IMR-90 (cell line): ENCODE data around the gene CTBP1. TPM values are rescaled to one million over a fixed set of nuclear protein-coding genes. Genes with fewer than 3 reads are reported as not detected.

Experiments used
- ATAC-seq: fragments of 200-7000 bp; cut with Tn5 transposase; 2 replicates; pipeline ENCODE4 v1.9.1; 2020; ENCODE audit warnings: low read depth, mild to moderate bottlenecking, moderate library complexity
- BruUV-seq: library from RNA; stranded (reverse); fragments of 400-500 nt; replicated peaks from 2 replicates; lab custom pipeline; 2021; lab: Mats Ljungman, UMichigan
- CTCF ChIA-PET: fragments of 300-600 bp; formaldehyde crosslinking; extraction: SDS; loops from one replicate; lab custom pipeline; 2021; ENCODE audit warnings: antibody characterized with exemption; lab: Yijun Ruan, JAX
- POLR2A ChIA-PET: fragments of 300-600 bp; sonication (Branson Sonifier 250); formaldehyde crosslinking; loops from one replicate; lab custom pipeline; 2022; ENCODE audit warnings: antibody characterized with exemption; ENCODE audit not compliant: unreplicated experiment; lab: Charles Lee
- DNase-seq: peaks from one replicate; pipeline ENCODE4 v3.0.0; 2013
- H2AFZ ChIP-seq: replicated peaks from 2 replicates; pipeline ENCODE3; 2013; ENCODE audit warnings: low read length, mild to moderate bottlenecking; ENCODE audit not compliant: poor library complexity
- H2AK5ac ChIP-seq: 2 replicates; pipeline ENCODE4 v1.6.1; 2013; ENCODE audit warnings: low read depth, low read length, inconsistent platforms
- H2AK9ac ChIP-seq: replicated peaks from 2 replicates; pipeline ENCODE3; 2013; ENCODE audit warnings: mild to moderate bottlenecking, low read depth, low read length, moderate library complexity; ENCODE audit not compliant: poor library complexity
- H2BK120ac ChIP-seq: 2 replicates; pipeline ENCODE4 v1.6.1; 2013; ENCODE audit warnings: low read depth, low read length, inconsistent platforms
- H2BK15ac ChIP-seq: 3 replicates; pipeline ENCODE4 v1.6.1; 2013; ENCODE audit warnings: low read depth, low read length, inconsistent platforms
- H2BK20ac ChIP-seq: 2 replicates; pipeline ENCODE4 v1.6.1; 2013; ENCODE audit warnings: low read depth, mild to moderate bottlenecking, inconsistent platforms, low read length, moderate library complexity
- H2BK5ac ChIP-seq: 2 replicates; pipeline ENCODE4 v1.6.1; 2013; ENCODE audit warnings: mild to moderate bottlenecking, low read depth, low read length, inconsistent platforms; ENCODE audit not compliant: poor library complexity, severe bottlenecking
- H3K14ac ChIP-seq: replicated peaks from 2 replicates; pipeline ENCODE4 v1.6.1; 2013; ENCODE audit warnings: low read depth, low read length, inconsistent platforms
- H3K18ac ChIP-seq: 2 replicates; pipeline ENCODE4 v1.6.1; 2013; ENCODE audit warnings: low read depth, low read length, control low read depth
- H3K23ac ChIP-seq: 2 replicates; pipeline ENCODE4 v1.6.1; 2013; ENCODE audit warnings: low read depth, low read length, inconsistent platforms
- H3K27ac ChIP-seq: 2 replicates; pipeline ENCODE4 v1.5.1; 2013; ENCODE audit warnings: mild to moderate bottlenecking, control low read depth, low read length; ENCODE audit not compliant: insufficient read depth
- H3K27me3 ChIP-seq: 2 replicates; pipeline ENCODE4 v1.6.1; 2013; ENCODE audit warnings: low read length; ENCODE audit not compliant: control insufficient read depth, insufficient read depth
- H3K36me3 ChIP-seq: 2 replicates; pipeline ENCODE4 v1.6.1; 2013; ENCODE audit warnings: low read length, mixed read lengths; ENCODE audit not compliant: control insufficient read depth, insufficient read depth
- H3K4ac ChIP-seq: 2 replicates; pipeline ENCODE4 v1.6.1; 2013; ENCODE audit warnings: low read depth, low read length, inconsistent platforms
- H3K4me1 ChIP-seq: 2 replicates; pipeline ENCODE4 v1.6.1; 2013; ENCODE audit warnings: low read length, mixed read lengths; ENCODE audit not compliant: control insufficient read depth, insufficient read depth
- H3K4me2 ChIP-seq: 2 replicates; pipeline ENCODE4 v1.6.1; 2013; ENCODE audit warnings: low read depth, mild to moderate bottlenecking, control low read depth, low read length, moderate library complexity
- H3K4me3 ChIP-seq: 2 replicates; pipeline ENCODE4 v1.5.1; 2013; ENCODE audit warnings: low read depth, mild to moderate bottlenecking, control low read depth, low read length, moderate library complexity; ENCODE audit not compliant: insufficient read depth
- H3K56ac ChIP-seq: 2 replicates; pipeline ENCODE4 v1.6.1; 2013; ENCODE audit warnings: low read length, inconsistent platforms; ENCODE audit not compliant: insufficient read depth; ENCODE audit errors: extremely low read depth
- H3K79me1 ChIP-seq, 2 experiments: 2 replicates each; pipeline ENCODE4 v1.6.1; 2013; ENCODE audit warnings: low read length in 2 of 2, inconsistent platforms in 1 of 2, low read depth in 1 of 2
- H3K9ac ChIP-seq: 2 replicates; pipeline ENCODE4 v1.6.1; 2013; ENCODE audit warnings: low read depth, low read length, control low read depth
- H3K9me1 ChIP-seq: 2 replicates; pipeline ENCODE4 v1.6.1; 2013; ENCODE audit warnings: low read length, inconsistent platforms; ENCODE audit not compliant: insufficient read depth
- H3K9me3 ChIP-seq: 2 replicates; pipeline ENCODE4 v1.6.1; 2013; ENCODE audit warnings: low read length; ENCODE audit not compliant: control insufficient read depth, insufficient read depth
- H4K20me1 ChIP-seq: 2 replicates; pipeline ENCODE4 v1.6.1; 2013; ENCODE audit warnings: low read length, inconsistent platforms; ENCODE audit not compliant: insufficient read depth
- H4K5ac ChIP-seq: 2 replicates; pipeline ENCODE4 v1.6.1; 2013; ENCODE audit warnings: mild to moderate bottlenecking, low read depth, low read length, control low read depth
- H4K8ac ChIP-seq, 2 experiments: 2 replicates each; pipeline ENCODE4 v1.6.1; 2013; ENCODE audit warnings: low read depth in 2 of 2, low read length in 2 of 2, control low read depth in 1 of 2, inconsistent platforms in 1 of 2
- H4K91ac ChIP-seq: 2 replicates; pipeline ENCODE4 v1.6.1; 2013; ENCODE audit warnings: low read depth, low read length, inconsistent platforms; ENCODE audit not compliant: insufficient read depth
- BHLHE40 ChIP-seq: fragments of 150-350 bp; IDR thresholded peaks from 2 replicates; pipeline ENCODE4 v1.6.1; 2016; ENCODE audit warnings: mild to moderate bottlenecking, low read depth, low read length
- CHD1 ChIP-seq: IDR thresholded peaks from 2 replicates; pipeline ENCODE4 v1.6.1; 2012; ENCODE audit warnings: low read depth, low read length, improper control_type of control experiment
- CTCF ChIP-seq: conservative IDR thresholded peaks from 2 replicates; pipeline ENCODE4 v1.5.1; 2012; ENCODE audit warnings: mild to moderate bottlenecking, low read depth, low read length, improper control_type of control experiment
- ELK1 ChIP-seq: fragments of 150-350 bp; IDR thresholded peaks from 2 replicates; pipeline ENCODE4 v1.6.1; 2016; ENCODE audit warnings: low read depth, mild to moderate bottlenecking, low read length, moderate library complexity, borderline replicate concordance
- FOS ChIP-seq: fragments of 150-350 bp; IDR thresholded peaks from 2 replicates; pipeline ENCODE4 v1.6.1; 2016; ENCODE audit warnings: low read depth, low read length
- MAFK ChIP-seq: IDR thresholded peaks from 2 replicates; pipeline ENCODE4 v1.6.1; 2012; ENCODE audit warnings: low read depth, low read length, improper control_type of control experiment
- MAZ ChIP-seq: IDR thresholded peaks from 2 replicates; pipeline ENCODE4 v1.6.1; 2012; ENCODE audit warnings: low read depth, mild to moderate bottlenecking, low read length, improper control_type of control experiment, moderate library complexity, borderline replicate concordance
- MXI1 ChIP-seq: IDR thresholded peaks from 2 replicates; pipeline ENCODE4 v1.6.1; 2012; ENCODE audit warnings: low read depth, mild to moderate bottlenecking, low read length, moderate library complexity, borderline replicate concordance
- NFE2L2 ChIP-seq: fragments of 150-350 bp; IDR thresholded peaks from 2 replicates; pipeline ENCODE4 v1.6.1; 2016; ENCODE audit warnings: low read depth, mild to moderate bottlenecking, low read length
- POLR2A ChIP-seq: IDR thresholded peaks from 2 replicates; pipeline ENCODE4 v1.6.1; 2012; ENCODE audit warnings: mild to moderate bottlenecking, low read depth, low read length
- RAD21 ChIP-seq: IDR thresholded peaks from 2 replicates; pipeline ENCODE4 v1.6.1; 2012; ENCODE audit warnings: low read length, improper control_type of control experiment
- RCOR1 ChIP-seq: IDR thresholded peaks from 2 replicates; pipeline ENCODE4 v1.6.1; 2012; ENCODE audit warnings: mild to moderate bottlenecking, low read length, improper control_type of control experiment; ENCODE audit not compliant: insufficient replicate concordance
- RFX5 ChIP-seq: IDR thresholded peaks from 2 replicates; pipeline ENCODE4 v1.8.0; 2012; ENCODE audit warnings: low read depth, mild to moderate bottlenecking, low read length, moderate library complexity
- SMC3 ChIP-seq: fragments of 150-350 bp; IDR thresholded peaks from 2 replicates; pipeline ENCODE4 v1.6.1; 2016; ENCODE audit warnings: low read depth, mild to moderate bottlenecking, antibody characterized with exemption, low read length, moderate library complexity
- USF2 ChIP-seq: fragments of 150-350 bp; IDR thresholded peaks from 2 replicates; pipeline ENCODE4 v1.6.1; 2017; ENCODE audit warnings: mild to moderate bottlenecking, antibody characterized with exemption, low read length, low read depth
- WGBS, 2 experiments: methylation state at CpG; one replicate each; pipeline versions ENCODE4 v1.1.5 to v1.1.7; 2013; ENCODE audit warnings: missing lambda C conversion rate in 2 of 2; ENCODE audit not compliant: insufficient read length in 1 of 2; ENCODE audit errors: extremely low coverage in 2 of 2; 5-methylcytosine and 5-hydroxymethylcytosine counted together
- dilution Hi-C: fragments of 300-500 bp; cut with HindIII; formaldehyde crosslinking; loops from one replicate; pipeline ENCODE4 v1.14.3; 2018; ENCODE audit warnings: low sequenced_read_pairs; ENCODE audit not compliant: unreplicated experiment
- in situ Hi-C: fragments of 300-500 bp; cut with MboI; formaldehyde crosslinking; loops from 3 replicates; pipeline ENCODE4 v1.14.3; 2019; ENCODE audit warnings: low sequenced_read_pairs, inconsistent platforms, mixed read lengths
- intact Hi-C: fragments of 100-400 bp; cut with micrococcal nuclease; formaldehyde crosslinking; loops from 2 replicates; pipeline ENCODE4 v1.10.0; 2022
- polyA plus RNA-seq, 3 experiments: library from polyadenylated mRNA; depleted of rRNA; stranded (reverse); fragments of >200 nt; gene quantifications; 2 replicates each; pipeline ENCODE4 v1.2.3, GENCODE V29; 2012; ENCODE audit warnings: low replicate concordance in 1 of 3
- total RNA-seq: library from RNA; depleted of rRNA; stranded (reverse); fragments of >200 nt; gene quantifications from 2 replicates; pipeline ENCODE4 v1.2.3, GENCODE V29; 2012

The CTBP1 gene
- total and polyA plus RNA-seq, 2 of the 4 experiments (the other 2 are of a cell fraction) = 147 to 212 TPM

- TF ChIP-seq NFE2L2 (no peak), CTCF (no peak), MAZ (no peak), RFX5 (no peak), CHD1 (no peak), POLR2A (no peak), RAD21 (no peak), FOS (no peak), SMC3 (no peak), USF2 (no peak), RCOR1 (no peak), ELK1 (no peak), MXI1 (no peak), MAFK (no peak), BHLHE40 (no peak)
- Histone ChIP-seq H3K79me1 (peaks cover 34 to 67% of the 10 kb centered on the region in 2 experiments), H4K20me1 (peaks cover 26% of the 10 kb centered on the region), H3K9ac (no peak overlapping the region), H3K27ac (no peak overlapping the region), H2BK20ac (no peak overlapping the region), H2BK15ac (no peak overlapping the region), H3K36me3 (peaks cover 74% of the 10 kb centered on the region), H3K9me1 (peaks cover 18% of the 10 kb centered on the region), H3K27me3 (no peaks in the 10 kb centered on the region), H4K91ac (no peak overlapping the region), H3K4me2 (no peak overlapping the region), H2AK9ac (no peak overlapping the region), H3K14ac (no peak overlapping the region), H2BK5ac (no peak overlapping the region), H3K18ac (no peak overlapping the region), H2BK120ac (no peak overlapping the region), H2AK5ac (no peak overlapping the region), H4K8ac (no peak overlapping the region), H3K4ac (no peak overlapping the region), H2AFZ (no peak overlapping the region), H3K9me3 (no peaks in the 10 kb centered on the region), H3K23ac (no peak overlapping the region), H3K56ac (no peak overlapping the region), H4K5ac (no peak overlapping the region), H3K4me3 (no peak overlapping the region), H3K4me1 (peaks cover 3% of the 10 kb centered on the region)
- 93% methylated on average over 9 of the region's 29 CpGs; no CpG with 5 or more reads in 1 of the 2 experiments for WGBS, 2 experiments
- DNase-seq = no peak
- ChIA-PET POLR2A (no interaction called here), CTCF (no interaction called here)
- in situ Hi-C loops (loop anchor here (5.0 kb wide), 1 partner anchor 56 kb away; no protein-coding TSS in a partner anchor), dilution Hi-C loops (no loop called here), intact Hi-C loops (no loop called here)
- ATAC-seq = no peak
- BruUV-seq = no TSS peak
Measured at GRCh38 chr4:1222938-1223690, 25.8 kb downstream of the CTBP1 start.
